ENCODE measurements around the gene TMEM86A. TPM values are rescaled to one million over a fixed set of nuclear protein-coding genes. Genes with fewer than 3 reads are reported as not detected.

The TMEM86A gene
- total RNA-seq, 4 donors from 2014 or later = 1.7 to 3.6 (median 2.8) TPM

GRCh38 chr11:18752502-18752901, 53.9 kb downstream of the TMEM86A start:
- no peaks in the 10 kb centered on the region for H3K4me1 ChIP-seq
- H3K27ac ChIP-seq = no peak overlapping the region
- no peaks in the 10 kb centered on the region for H3K9me3 ChIP-seq
- TF ChIP-seq CTCF (IDR thresholded peaks at IDR 0.05 in 4 of 5, conservative IDR thresholded peaks at IDR 0.05 in 1 of 5) (no peak), POLR2A (IDR thresholded peaks at IDR 0.05) (no peak)
- no peaks in the 10 kb centered on the region for H3K36me3 ChIP-seq
- no peak overlapping the region for H3K4me3 ChIP-seq
- ATAC-seq = no peak
- intact Hi-C loops (cut with DNase I; ENCODE audit: low total_unique reads) (no loop called here), in situ Hi-C loops (cut with MboI; ENCODE audit: low sequenced_read_pairs in 4 of 4) (no loop called here)
- H3K27me3 ChIP-seq = no peaks in the 10 kb centered on the region
- DNase-seq = no peak

GRCh38 chr11:18754308-18754707, 55.7 kb downstream of the TMEM86A start:
- Histone ChIP-seq H3K4me3 (no peak overlapping the region), H3K4me1 (no peaks in the 10 kb centered on the region), H3K9me3 (no peaks in the 10 kb centered on the region), H3K36me3 (no peaks in the 10 kb centered on the region), H3K27ac (no peak overlapping the region), H3K27me3 (no peaks in the 10 kb centered on the region)
- in situ Hi-C loops (cut with MboI; ENCODE audit: low sequenced_read_pairs in 4 of 4) (no loop called here), intact Hi-C loops (cut with DNase I; ENCODE audit: low total_unique reads) (no loop called here)
- TF ChIP-seq POLR2A (IDR thresholded peaks at IDR 0.05) = no peak
- TF ChIP-seq CTCF (IDR thresholded peaks at IDR 0.05 in 4 of 5, conservative IDR thresholded peaks at IDR 0.05 in 1 of 5) = no peak
- DNase-seq (no peak), ATAC-seq (no peak)

Other genes starting within 250 kb of the TMEM86A start
- gene LDHAL6A, start 242.9 kb upstream of the TMEM86A start, total RNA-seq = not detected
- 100 to 1,000 TPM; 106 to 180 (median 170) TPM for gene TSG101, start 171.8 kb upstream of the TMEM86A start, total RNA-seq
- gene UEVLD, start 110.0 kb upstream of the TMEM86A start, total RNA-seq = 10 to 100 TPM; 27.4 to 58.8 (median 30.3) TPM
- 10 to 100 TPM in 1 of 4 donors, 1 to 10 TPM in 2, not detected in 1; 4.5 to 14.1 (median 4.5) TPM for gene MISFA, start 99.0 kb upstream of the TMEM86A start, total RNA-seq
- 10 to 100 TPM; 13.3 to 21.7 (median 17.7) TPM for gene SPTY2D1, start 64.4 kb upstream of the TMEM86A start, total RNA-seq
- not detected for gene IGSF22, start 27.4 kb downstream of the TMEM86A start, total RNA-seq
- gene PTPN5, start 93.0 kb downstream of the TMEM86A start, total RNA-seq = under 1 TPM; 0.15 to 0.51 (median 0.39) TPM
- gene MRGPRX1, start 240.6 kb downstream of the TMEM86A start, total RNA-seq = not detected